ENCODE results near the gene AURKAIP1.
"Not testable (repeated sequence)": the region's sequence is repeated elsewhere in the genome, so short reads cannot be mapped to it uniquely, and the experiment has no call there.

Gene AURKAIP1

DNA sequence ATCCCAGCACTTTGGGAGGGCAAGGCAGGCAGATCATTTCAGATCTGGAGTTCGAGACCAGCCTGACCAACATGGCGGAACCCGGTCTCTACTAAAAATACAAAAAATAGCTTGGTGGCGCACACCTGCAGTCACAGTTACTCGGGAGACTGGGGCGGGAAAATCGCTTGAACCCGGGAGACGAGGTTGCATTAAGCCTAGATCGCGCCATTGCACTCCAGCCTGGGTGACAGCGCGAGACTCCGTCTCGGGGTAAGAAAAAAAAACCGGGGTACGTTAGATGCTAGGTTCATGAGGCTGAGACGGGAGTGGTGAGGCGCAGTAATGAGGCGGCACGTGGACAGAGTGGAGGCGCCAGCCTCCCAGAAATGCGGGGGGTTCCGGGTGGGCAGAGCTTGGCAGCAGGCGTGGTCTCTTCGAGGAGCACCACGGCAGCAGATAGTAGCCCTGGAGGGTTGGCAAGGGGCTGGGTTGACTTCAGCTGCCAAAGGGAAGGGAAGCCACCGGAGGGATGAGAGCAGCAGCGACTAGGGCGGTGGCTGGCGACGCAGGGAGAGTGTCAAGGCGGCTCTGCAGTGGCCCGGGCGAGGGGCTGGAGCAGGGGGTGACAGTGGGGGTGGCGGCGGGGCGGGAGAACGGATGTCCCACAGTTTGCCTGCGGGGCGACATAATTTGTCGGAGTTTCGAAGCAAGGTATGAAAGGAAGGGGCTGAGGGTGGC is 31.3 kb upstream of the AURKAIP1 start:
- Histone ChIP-seq H3K27ac (peak overlapping the region; percentile 94), H3K9me3 (ENCODE audit: severe bottlenecking) (no peaks in the 10 kb centered on the region), H3K27me3 (ENCODE audit: insufficient read depth, low read depth, severe bottlenecking) (no peaks in the 10 kb centered on the region), H3K4me3 (ENCODE audit: low read depth, low read length) (peak overlapping the region; percentile 89), H3K36me3 (peaks cover 53% of the 10 kb centered on the region)
- DNase-seq = no peak
- TF ChIP-seq, protein P1, sequence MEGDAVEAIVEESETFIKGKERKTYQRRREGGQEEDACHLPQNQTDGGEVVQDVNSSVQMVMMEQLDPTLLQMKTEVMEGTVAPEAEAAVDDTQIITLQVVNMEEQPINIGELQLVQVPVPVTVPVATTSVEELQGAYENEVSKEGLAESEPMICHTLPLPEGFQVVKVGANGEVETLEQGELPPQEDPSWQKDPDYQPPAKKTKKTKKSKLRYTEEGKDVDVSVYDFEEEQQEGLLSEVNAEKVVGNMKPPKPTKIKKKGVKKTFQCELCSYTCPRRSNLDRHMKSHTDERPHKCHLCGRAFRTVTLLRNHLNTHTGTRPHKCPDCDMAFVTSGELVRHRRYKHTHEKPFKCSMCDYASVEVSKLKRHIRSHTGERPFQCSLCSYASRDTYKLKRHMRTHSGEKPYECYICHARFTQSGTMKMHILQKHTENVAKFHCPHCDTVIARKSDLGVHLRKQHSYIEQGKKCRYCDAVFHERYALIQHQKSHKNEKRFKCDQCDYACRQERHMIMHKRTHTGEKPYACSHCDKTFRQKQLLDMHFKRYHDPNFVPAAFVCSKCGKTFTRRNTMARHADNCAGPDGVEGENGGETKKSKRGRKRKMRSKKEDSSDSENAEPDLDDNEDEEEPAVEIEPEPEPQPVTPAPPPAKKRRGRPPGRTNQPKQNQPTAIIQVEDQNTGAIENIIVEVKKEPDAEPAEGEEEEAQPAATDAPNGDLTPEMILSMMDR (IDR thresholded peaks at IDR 0.05; ENCODE audit: low read depth, low read length) = no peak

DNA sequence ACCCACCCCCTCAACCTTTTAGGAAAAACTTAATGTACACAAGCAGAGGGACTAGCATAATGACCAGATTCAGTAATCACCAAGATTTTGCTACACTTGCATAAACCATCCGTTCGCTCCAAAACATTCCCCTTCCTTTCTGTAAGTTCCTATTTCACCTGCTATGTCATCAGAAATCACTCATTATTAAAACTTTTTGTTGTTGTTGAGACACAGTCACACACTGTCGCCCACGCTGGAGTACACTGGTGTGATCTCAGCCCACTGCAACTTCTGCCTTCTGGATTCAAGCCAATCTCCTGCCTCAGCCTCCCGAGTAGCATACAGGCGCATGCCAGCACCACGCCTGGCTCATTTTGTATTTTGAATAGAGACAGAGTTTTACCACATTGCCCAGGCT is 28.6 kb upstream of the AURKAIP1 start:
- H3K27ac ChIP-seq = peak overlapping the region; percentile 8; the same call in 1 of the 2 replicates
- peaks cover 69% of the 10 kb centered on the region for H3K36me3 ChIP-seq
- no peak for DNase-seq
- no peaks in the 10 kb centered on the region for H3K27me3 ChIP-seq (ENCODE audit: insufficient read depth, low read depth, severe bottlenecking)
- no peak overlapping the region for H3K4me3 ChIP-seq (ENCODE audit: low read depth, low read length)
- TF ChIP-seq, protein P1 (IDR thresholded peaks at IDR 0.05; ENCODE audit: low read depth, low read length) = no peak
- H3K9me3 ChIP-seq (ENCODE audit: severe bottlenecking) = no peaks in the 10 kb centered on the region

DNA sequence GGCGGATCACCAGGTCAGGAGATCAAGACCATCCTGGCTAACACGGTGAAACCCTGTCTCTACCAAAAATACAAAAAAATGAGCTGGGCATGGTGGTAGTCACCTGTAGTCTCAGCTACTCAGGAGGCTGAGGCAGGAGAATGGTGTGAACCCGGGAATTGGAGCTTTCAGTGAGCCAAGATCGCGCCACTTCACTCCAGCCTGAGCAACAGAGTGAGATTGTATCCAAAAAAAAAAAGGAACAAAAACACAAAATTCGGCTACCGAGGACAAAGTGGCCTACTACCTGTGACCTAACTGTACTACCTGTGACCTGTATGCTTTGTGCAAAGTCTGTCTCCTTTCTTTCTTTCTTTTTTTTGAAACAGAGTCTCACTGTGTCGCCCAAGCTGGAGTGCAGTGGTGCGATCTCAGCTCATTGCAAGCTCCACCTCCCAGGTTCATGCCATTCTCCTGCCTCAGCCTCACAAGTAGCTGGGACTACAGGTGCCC is 27.9 kb upstream of the AURKAIP1 start:
- not testable (repeated sequence) for H3K27me3 ChIP-seq (ENCODE audit: insufficient read depth, low read depth, severe bottlenecking); DNase-seq; H3K4me3 ChIP-seq (ENCODE audit: low read depth, low read length); H3K9me3 ChIP-seq (ENCODE audit: severe bottlenecking)
- peak overlapping the region; percentile 75 for H3K27ac ChIP-seq
- H3K36me3 ChIP-seq = peaks cover 71% of the 10 kb centered on the region

DNA sequence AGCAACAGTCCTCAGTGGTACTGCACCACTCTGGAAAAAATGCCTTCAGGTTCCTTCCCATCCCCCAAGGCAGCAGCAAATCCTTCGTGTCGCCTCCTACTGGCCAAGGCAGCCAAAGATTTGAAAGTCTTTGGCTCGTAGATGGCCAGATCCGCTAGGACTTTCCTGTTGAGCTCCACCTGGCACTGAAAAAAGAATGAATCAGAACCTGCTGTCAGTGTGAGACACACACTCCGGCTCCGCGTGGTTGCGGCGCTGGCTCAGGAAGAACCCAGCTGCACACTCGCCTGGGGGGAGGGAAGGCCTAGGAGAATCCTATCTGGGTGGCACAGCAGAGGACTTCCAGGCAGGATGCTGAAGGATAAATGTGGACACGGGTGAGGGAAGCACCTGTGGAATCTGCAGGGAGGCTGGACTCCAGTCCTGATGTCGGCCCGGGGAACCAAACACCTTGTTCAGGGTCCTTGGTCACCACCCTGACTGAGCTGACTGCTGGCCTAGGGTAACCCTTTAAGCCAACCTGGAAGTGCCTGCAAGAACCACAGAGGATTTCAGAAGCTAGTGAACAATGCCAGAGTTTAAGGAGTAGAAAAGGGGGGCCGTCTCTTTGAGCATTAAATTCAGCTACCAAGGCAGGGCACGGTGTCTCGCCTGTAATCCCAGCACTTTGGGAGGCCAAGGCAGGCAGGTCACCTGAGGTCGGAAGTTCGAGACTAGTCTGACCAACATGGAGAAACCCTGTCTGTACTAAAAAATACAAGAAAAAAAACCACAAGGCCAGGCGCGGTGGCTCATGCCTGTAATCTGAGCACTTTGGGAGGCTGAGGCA is 27.3 kb upstream of the AURKAIP1 start:
- Histone ChIP-seq H3K27ac (peak overlapping the region; percentile 75), H3K4me3 (ENCODE audit: low read depth, low read length) (no peak overlapping the region), H3K9me3 (ENCODE audit: severe bottlenecking) (no peaks in the 10 kb centered on the region), H3K36me3 (peaks cover 78% of the 10 kb centered on the region), H3K27me3 (ENCODE audit: insufficient read depth, low read depth, severe bottlenecking) (no peaks in the 10 kb centered on the region)
- DNase-seq = peak; percentile 80
- TF ChIP-seq, protein P1 (IDR thresholded peaks at IDR 0.05; ENCODE audit: low read depth, low read length) = peak; percentile 79

DNA sequence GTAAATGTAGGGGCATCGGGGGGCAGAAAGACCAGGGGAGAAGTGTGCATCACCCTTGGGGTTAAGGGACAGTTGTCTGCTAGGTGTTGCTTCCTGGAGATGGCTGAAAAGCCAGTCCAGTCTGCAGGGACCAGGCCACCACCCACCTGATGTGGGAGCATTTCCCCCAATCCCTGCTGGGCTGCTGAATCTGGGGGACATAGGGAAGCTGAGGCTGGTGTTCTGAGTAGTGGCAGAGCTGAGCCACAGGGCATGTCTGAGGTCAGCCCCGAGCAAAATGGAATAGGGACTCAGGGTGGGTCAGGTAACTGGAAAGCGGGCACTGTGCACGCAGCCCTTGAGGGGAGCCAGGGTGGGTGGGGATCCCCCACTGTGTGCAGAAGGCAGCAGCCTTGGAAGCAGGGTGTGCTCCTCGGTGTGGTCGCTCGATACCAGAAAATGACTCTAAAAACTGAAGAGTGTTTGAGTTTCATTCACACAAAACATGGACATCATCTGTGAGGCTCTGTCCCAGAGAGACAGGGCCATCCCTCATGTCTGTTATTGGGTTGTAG is 26.5 kb upstream of the AURKAIP1 start:
- H3K9me3 ChIP-seq (ENCODE audit: severe bottlenecking) = no peaks in the 10 kb centered on the region
- H3K36me3 ChIP-seq = peaks cover 85% of the 10 kb centered on the region
- no peak overlapping the region for H3K4me3 ChIP-seq (ENCODE audit: low read depth, low read length)
- no peak for DNase-seq
- no peaks in the 10 kb centered on the region for H3K27me3 ChIP-seq (ENCODE audit: insufficient read depth, low read depth, severe bottlenecking)
- H3K27ac ChIP-seq = peak overlapping the region; percentile 17
- TF ChIP-seq, protein P1 (IDR thresholded peaks at IDR 0.05; ENCODE audit: low read depth, low read length) = no peak

All from WERI-Rb-1 (cell line).